ENCODE results near the gene MORN1. TPM values are rescaled to one million over a fixed set of nuclear protein-coding genes. Genes with fewer than 3 reads are reported as not detected.

Gene MORN1
- total and polyA plus RNA-seq, 2 experiments from 2014 or later: 4.8 to 11.1 TPM

- TF ChIP-seq, protein P1, sequence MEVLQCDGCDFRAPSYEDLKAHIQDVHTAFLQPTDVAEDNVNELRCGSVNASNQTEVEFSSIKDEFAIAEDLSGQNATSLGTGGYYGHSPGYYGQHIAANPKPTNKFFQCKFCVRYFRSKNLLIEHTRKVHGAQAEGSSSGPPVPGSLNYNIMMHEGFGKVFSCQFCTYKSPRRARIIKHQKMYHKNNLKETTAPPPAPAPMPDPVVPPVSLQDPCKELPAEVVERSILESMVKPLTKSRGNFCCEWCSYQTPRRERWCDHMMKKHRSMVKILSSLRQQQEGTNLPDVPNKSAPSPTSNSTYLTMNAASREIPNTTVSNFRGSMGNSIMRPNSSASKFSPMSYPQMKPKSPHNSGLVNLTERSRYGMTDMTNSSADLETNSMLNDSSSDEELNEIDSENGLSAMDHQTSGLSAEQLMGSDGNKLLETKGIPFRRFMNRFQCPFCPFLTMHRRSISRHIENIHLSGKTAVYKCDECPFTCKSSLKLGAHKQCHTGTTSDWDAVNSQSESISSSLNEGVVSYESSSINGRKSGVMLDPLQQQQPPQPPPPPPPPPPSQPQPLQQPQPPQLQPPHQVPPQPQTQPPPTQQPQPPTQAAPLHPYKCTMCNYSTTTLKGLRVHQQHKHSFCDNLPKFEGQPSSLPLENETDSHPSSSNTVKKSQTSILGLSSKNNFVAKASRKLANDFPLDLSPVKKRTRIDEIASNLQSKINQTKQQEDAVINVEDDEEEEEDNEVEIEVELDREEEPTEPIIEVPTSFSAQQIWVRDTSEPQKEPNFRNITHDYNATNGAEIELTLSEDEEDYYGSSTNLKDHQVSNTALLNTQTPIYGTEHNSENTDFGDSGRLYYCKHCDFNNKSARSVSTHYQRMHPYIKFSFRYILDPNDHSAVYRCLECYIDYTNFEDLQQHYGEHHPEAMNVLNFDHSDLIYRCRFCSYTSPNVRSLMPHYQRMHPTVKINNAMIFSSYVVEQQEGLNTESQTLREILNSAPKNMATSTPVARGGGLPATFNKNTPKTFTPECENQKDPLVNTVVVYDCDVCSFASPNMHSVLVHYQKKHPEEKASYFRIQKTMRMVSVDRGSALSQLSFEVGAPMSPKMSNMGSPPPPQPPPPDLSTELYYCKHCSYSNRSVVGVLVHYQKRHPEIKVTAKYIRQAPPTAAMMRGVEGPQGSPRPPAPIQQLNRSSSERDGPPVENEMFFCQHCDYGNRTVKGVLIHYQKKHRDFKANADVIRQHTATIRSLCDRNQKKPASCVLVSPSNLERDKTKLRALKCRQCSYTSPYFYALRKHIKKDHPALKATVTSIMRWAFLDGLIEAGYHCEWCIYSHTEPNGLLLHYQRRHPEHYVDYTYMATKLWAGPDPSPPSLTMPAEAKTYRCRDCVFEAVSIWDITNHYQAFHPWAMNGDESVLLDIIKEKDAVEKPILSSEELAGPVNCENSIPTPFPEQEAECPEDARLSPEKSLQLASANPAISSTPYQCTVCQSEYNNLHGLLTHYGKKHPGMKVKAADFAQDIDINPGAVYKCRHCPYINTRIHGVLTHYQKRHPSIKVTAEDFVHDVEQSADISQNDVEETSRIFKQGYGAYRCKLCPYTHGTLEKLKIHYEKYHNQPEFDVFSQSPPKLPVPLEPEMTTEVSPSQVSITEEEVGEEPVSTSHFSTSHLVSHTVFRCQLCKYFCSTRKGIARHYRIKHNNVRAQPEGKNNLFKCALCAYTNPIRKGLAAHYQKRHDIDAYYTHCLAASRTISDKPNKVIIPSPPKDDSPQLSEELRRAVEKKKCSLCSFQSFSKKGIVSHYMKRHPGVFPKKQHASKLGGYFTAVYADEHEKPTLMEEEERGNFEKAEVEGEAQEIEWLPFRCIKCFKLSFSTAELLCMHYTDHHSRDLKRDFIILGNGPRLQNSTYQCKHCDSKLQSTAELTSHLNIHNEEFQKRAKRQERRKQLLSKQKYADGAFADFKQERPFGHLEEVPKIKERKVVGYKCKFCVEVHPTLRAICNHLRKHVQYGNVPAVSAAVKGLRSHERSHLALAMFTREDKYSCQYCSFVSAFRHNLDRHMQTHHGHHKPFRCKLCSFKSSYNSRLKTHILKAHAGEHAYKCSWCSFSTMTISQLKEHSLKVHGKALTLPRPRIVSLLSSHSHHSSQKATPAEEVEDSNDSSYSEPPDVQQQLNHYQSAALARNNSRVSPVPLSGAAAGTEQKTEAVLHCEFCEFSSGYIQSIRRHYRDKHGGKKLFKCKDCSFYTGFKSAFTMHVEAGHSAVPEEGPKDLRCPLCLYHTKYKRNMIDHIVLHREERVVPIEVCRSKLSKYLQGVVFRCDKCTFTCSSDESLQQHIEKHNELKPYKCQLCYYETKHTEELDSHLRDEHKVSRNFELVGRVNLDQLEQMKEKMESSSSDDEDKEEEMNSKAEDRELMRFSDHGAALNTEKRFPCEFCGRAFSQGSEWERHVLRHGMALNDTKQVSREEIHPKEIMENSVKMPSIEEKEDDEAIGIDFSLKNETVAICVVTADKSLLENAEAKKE (CRISPR knock-in tag; IDR thresholded peaks at IDR 0.05): no peak
- TF ChIP-seq ZNF331 (CRISPR knock-in tag; IDR thresholded peaks at IDR 0.05; ENCODE audit: low read depth) (no peak), EZH2phosphoT487 (IDR thresholded peaks at IDR 0.05; ENCODE audit: unreplicated experiment) (no peak), EZH2 (IDR thresholded peaks at IDR 0.05; ENCODE audit: low read depth, unreplicated experiment) (no peak), JUNB (IDR thresholded peaks at IDR 0.05; ENCODE audit: unreplicated experiment) (no peak), POLR2AphosphoS5 (IDR thresholded peaks at IDR 0.05; ENCODE audit: low read depth) (no peak)
These were observed 113.4 kb downstream of the MORN1 start (continued) for GRCh38 chr1:2277741-2278488.

GRCh38 chr1:2276803-2277580 lies 114.4 kb downstream of the MORN1 start:
- Mint-ChIP-seq H3K27me3 (ENCODE audit: insufficient read depth, low read depth, poor library complexity) (peaks cover 26% of the 10 kb centered on the region), H3K27ac (peak overlapping the region; percentile 96), H3K4me1 (peaks cover 60% of the 10 kb centered on the region), H3K36me3 (ENCODE audit: low read depth) (peaks cover 27% of the 10 kb centered on the region), H3K9me3 (peaks cover 7% of the 10 kb centered on the region; the same call in 2 of the 3 replicates), H3K4me3 (peak overlapping the region; percentile 48; the same call in 1 of the 3 replicates)
- Histone ChIP-seq H2AFZ (no peak overlapping the region), H3K36me3 (ENCODE audit: insufficient read depth) (no peaks in the 10 kb centered on the region; the same call in 1 of the 2 replicates), H3K4me2 (peak overlapping the region; percentile 73; the same call in 1 of the 2 replicates), H3K4me1 (ENCODE audit: insufficient read depth) (peaks cover 55% of the 10 kb centered on the region), H4K20me1 (replicated peaks; ENCODE audit: insufficient read depth) (peaks cover 11% of the 10 kb centered on the region; the same call in 1 of the 2 replicates), H3K27ac (ENCODE audit: low read depth) (peak overlapping the region; percentile 89), H3K4me3 (no peak overlapping the region), H3K27me3 (ENCODE audit: insufficient read depth) (no peaks in the 10 kb centered on the region), H3K9me2 (ENCODE audit: insufficient read depth) (no peaks in the 10 kb centered on the region), H3K79me2 (replicated peaks; ENCODE audit: insufficient read depth) (peaks cover 73% of the 10 kb centered on the region), H3F3A (replicated peaks; ENCODE audit: low read depth) (0 out of 2 replicates have a peak, but pooled peaks cover 23% of the 10 kb centered on the region)
- ATAC-seq (no peak), DNase-seq (ENCODE audit: low spot score) (no peak)
- no peak for TF ChIP-seq CREB1 (CRISPR knock-in tag; IDR thresholded peaks at IDR 0.05; ENCODE audit: low read depth)
- TF ChIP-seq, protein P1 (CRISPR knock-in tag; IDR thresholded peaks at IDR 0.05): no peak
- no peak for TF ChIP-seq POLR2AphosphoS5 (IDR thresholded peaks at IDR 0.05; ENCODE audit: low read depth)

Measured in GM23338 (cell line).